DMS153 treated with DMSO at 0.1 percent for 48 hours (cell line): ENCODE measurements around the gene MYH10.

ENCODE experiments used
- DNase-seq: peaks from one replicate; lab custom pipeline; 2025; ENCODE audit not compliant: unreplicated experiment; lab: John Stamatoyannopoulos, UW

Gene MYH10

DNA sequence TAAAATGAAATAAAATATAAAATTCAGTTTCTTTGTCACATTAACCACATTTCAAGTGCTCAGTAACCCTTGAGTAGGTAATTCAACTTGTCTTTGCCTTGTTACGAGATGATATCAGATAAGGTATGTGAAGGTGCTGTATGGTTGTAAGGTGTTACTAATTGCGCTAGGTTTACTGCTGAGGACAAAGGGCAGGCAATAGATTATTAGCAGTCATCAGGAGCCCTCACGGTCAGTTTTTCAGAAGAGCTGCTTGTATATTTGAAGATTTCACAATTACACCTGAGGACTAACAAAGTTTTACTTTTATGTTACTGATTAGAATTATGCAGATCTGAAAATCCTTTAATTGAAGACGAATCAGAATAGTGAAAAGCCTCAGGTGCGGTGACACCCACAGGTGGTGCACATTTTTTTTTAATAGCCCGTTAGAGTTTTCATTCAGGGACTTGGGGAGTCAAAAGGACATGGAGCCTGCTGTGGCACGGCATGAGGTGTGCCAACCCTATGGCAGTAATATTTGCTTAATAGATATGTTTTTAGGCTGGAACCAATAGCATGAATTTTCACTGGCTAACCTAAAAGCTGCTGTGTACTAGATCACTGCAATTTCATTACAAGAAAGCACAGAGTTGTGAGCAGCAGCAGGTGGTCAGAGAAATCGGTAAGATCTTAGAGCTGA is 178.5 kb downstream of the MYH10 start:
- no peak for DNase-seq

DNA sequence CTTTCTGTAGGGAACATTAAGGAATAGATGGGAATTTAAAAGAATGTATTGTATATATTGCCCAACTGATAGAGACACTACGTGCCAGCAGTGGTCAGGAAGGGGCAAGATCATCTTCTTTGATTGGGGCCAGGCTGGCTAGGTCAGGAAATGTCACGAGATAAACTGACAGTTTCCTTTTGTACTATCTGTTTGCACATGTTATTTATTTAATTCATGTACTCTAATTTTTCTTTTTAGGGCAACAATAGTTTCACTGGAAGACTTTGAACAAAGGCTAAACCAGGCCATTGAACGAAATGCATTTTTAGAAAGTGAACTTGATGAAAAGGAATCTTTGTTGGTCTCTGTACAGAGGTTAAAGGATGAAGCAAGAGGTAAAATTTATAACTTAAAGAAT is 182.2 kb downstream of the MYH10 start:
- no peak for DNase-seq

DNA sequence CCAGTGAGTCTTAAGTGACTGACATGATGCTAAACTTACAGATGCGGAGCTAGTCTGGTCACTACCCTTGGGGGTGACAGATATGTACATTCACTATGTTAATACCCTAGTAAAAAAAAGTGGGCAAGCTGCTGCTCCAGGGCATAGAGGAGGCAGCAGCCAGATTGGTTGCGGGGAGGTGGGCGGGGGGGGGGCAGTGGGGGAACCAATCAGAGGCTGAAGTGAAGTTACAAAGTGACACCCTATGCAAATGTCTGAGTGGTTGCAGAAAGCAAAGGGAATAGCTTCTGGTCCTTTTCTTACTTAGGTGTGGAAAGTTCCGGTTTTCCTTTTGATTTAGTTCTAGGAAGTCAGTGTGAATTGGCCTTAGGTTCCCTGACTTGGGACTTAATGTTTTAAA is 182.7 kb downstream of the MYH10 start:
- no peak for DNase-seq

DNA sequence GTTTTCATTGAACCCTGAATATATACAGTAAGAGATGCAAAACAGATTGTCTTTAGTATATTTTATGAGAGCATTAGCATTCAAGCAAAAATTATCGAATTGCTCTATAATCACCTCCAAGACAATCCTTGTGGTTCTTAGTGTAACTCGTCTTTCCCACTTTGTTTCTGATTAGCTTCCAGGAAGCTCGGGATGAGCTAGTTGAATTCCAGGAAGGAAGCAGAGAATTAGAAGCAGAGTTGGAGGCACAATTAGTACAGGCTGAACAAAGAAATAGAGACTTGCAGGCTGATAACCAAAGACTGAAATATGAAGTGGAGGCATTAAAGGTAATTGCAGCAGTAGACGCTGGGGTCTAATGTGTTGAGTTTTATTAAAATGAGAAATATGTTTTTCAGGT is 185.0 kb downstream of the MYH10 start:
- no peak for DNase-seq

DNA sequence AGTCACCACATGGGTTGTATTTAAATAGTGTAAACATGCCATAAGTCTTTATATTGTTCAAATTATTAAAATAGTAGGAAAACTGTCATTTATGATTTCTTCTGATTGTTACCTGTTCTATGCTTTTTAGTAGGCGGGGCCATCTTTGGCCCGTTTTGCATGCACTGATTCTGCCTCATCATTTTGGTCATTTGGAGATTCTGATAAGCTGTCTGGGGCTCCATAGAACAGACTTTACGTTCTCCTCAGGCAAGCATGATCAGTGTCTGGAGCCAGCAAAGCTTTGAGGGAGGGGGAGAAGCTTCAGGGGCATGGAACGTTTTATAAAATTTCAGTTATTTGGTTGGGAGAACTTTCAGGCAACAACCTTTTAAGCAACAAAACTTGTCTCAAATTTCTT is 186.0 kb downstream of the MYH10 start:
- DNase-seq = no peak

DNA sequence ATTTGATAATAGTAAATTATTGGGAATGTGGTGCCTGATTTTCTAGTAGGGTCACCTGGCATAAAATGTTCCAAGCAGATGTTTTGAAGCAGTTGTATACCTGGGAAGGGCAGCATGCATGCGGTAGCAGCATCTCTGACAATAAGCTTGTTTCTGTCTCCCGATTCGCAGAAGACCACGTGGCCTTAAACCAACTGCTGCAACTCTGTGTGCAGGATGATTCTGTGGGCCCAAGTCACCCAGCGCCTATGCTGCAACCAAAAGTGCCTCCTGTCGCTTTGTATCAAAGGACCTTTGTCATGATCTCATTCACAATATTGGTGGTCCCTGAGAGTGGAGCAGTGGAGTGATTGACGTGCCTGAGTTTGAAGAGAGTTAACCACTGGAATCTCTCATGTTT is 186.8 kb downstream of the MYH10 start:
- DNase-seq = no peak

DNA sequence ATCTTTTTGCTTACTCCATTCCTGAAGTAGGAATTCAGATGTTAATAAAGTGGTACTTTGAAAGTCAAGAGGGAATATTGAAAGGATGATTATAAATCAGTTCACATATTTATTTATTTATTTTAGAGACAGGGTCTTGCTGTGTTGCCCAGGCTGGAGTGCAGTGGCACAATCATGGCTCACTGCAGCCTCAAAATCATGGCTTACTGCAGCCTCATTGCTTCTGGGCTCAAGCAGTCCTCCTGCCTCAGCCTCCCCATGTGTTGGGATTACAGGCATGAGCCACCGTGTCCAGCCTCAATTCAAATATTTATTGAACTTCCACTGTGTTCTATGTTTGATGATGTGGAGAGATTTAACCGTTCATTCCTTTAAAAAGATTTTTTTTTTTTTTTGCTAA is 188.2 kb downstream of the MYH10 start:
- DNase-seq = no peak

DNA sequence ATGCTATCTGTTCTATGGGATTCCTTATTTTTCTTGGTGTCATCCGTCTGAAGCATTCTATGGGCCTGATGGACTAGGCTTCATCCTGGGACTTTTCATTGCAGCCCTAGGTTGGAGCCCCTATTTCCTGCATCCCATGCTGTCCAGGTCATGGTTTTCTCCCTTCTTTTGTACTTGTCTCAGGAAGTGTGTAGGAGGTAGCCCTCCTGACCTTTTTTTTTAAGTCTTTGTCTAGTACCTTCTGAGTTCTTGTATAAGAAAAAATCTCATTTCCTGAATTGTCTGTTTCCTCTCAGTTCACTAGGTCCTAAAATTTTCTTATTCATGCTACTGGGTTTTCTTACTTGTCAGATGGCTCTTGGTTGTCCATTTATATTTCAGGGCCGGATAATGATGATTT is 188.8 kb downstream of the MYH10 start:
- no peak for DNase-seq

DNA sequence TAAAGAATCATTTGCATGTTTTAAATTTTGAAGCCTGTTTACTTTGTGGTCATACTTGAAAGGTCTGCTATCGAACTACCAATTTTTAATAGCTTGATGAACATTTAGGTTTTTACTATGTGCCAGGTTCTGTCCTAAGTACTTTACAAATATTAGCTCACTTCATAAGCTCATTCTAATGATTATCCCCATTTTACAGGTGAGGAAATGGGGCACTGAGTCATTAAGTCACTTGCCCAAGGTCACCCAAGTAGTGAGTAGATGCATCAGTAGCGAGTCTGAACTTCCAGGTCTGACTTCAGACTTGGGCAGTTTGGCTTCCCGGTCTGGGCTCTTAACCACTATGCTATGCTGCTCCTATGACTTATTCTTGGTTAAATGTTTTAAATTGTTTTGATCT is 190.8 kb downstream of the MYH10 start:
- DNase-seq = no peak

DNA sequence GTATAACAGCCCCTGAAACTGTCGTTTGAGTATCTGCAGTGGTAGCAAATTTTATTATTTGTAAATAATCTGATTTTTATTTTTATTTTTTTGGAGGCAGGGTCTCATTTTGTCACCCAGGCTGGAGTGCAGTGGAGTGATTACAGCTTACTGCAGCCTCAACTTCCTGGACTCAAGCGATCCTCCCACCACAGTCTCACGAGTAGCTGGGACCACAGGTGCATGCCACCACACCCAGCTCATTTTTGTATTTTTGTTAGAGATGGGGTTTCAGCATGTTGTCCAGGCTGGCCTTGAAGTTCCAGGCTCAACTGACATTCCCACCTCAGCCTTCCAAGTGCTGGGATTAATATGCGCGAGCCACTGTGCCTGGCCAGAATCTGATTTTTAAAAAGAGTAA is 192.1 kb downstream of the MYH10 start:
- DNase-seq = no peak

DNA sequence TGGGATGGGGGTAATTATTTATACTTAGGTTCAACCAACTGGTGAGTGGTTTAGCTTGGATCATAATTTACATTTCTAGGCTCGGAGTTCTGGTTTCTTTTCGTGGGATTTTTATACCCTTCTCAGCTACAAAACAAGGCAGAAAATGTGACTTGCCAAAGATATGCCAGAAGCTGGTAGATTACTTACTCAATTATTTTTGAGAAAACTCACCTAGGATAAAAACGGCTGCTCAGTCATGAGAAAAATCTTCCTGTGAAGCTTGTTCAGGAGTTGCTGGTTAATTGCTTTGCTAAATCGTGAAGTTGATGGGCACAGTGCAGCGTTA is 193.7 kb downstream of the MYH10 start:
- DNase-seq = no peak

DNA sequence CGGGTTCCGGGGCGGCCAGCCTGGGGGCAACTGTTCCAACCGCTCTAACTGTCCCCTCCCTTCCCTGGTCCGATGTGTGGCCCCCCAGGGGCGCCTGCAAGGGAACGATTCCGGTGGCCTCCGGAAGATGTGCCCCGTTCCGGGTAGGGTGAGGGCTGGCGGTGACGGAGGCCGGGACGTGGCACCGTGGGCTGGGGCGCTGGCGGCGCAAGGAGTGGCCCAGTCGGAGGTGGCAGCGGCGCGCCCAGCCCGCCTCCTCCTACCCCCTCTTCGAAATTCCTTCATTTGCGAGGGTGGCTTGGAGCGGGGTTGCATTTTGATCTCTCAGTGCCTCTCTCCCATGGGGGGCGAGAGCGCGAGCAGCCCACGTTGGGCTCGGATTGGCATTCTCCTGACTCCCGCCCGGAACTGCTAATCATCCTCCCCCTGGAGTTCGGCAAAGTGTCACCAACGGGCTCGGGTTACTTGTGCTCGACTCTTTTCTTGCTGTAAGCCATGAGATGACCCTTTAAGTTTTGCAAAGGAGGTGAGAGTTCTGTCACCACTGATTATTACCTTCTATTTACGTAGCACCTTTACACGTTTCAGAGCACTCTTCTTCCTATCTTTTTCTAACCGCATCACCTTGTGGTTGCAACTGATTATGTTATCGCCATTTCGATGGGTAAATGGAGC is 194.2 kb downstream of the MYH10 start:
- no peak for DNase-seq

DNA sequence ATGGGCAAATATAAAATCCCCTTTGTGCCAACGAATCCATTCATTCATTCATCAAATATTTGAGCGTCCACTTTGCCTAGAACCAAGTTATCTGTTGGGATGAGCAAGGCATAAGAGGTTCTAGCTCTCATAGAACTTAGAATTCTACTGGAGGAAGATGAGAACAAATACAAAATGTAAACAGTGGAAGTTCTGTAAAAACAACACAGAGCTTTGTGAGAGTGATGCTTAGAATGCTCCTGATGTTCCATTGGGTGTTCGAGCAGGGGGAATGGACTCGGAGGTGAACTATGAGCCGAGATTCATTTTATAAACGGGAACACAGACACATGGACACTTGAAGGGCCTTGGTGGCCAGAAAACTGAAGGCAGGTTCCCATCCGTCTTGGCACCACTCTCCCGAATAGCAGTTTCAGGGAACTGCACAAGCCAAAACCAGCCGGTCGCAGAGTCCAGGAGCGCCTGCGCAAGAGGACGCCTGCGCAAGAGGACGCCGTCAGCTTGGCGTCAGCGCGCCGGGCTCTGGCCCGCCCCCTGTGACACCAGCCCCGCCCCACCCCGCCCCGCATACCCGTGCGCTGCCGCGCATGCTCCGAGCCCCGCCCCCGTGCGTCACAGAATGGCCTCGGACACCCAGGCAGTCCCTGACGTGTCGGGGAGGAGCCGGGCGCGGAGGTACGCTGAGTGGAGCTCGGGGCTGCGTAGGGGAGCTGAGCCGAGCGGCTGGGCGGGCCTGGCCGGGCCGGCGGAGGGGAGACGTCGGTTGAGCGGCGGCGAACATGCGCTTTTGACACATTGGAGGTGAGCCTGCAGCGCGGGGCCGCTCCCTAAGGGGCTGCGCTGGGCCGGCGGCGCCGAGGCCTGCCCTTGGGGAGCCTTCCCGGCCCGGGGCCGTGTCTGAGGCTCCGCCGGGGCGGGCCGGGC is 195.0 kb downstream of the MYH10 start, which contains the start of gene NDEL1:
NDEL1 (plus strand) TSS at position 640 of the 924 bp plus-strand sequence. CDS start 8,388 bp downstream, outside the sequence.
- DNase-seq = peak; percentile 30

DNA sequence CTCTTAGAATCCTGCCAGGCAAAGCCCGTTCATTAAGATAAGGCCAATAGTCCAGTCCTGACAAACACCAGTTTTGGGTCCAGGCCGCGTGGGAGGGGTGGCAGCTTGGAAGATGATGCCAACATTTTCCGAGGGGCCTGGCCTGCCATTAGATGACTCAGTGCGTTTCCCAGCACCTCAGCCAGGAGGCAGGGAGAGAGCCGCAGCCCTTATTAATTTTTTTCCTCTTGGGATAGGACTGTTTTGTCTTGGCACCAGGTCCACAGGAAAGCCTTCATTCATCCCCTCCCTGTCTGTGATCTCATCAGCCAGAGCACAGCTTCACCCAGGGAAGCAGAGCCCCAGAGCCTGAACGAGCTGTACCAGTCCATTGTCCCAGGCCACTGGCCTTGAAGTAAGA is 199.6 kb downstream of the MYH10 start:
- no peak for DNase-seq

DNA sequence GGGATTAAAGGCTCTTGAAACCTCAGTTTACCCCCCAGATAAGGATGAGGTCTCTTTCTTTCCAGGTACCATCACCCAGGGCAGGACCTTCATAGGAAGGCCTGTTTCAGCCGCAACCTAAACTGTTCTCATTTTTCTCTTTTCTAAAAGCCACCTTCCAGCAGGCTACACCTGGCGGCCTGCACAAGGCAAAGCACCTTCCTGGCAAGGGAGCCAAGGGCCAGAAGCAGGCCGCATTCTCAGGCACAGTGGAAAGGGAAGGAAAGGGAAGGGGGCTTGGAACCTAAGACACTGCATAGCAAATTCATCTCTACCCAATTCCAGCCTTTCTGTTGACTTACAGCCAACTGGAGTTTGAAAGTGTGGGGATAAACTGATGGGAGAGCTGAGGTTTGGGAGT is 203.7 kb downstream of the MYH10 start:
- no peak for DNase-seq

DNA sequence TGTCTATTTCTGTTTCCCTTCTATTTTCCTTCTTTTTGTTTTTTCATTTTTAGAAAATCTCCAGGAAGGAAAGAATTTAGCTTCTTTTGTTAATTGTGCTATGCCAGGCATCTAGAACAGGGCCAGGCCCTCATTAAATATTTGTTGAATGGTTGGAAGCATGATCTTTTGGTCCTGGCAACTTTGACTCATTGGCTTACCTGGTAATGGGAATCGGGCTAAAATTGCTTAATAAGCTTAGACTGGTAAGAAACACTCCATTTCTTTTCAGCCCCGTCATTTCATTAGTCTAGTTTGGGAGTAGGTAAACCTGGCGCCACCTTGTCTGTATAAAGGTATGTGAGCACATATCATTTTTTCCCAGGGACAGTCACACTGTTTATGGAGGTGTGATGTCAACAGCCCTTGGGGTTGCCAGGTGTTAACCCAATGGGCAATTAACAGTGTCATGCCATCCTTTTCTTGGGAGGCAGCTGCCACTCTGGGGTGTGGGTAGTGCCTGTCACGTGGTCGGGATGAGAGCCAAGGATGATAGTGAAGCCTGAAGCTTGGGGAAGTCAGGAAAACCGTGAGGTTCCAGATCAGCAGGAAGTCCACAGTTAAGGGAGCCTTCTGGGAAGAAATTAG is 204.3 kb downstream of the MYH10 start:
- no peak for DNase-seq
